Measurements from ENCODE around the gene TMEM255B.
A peak's percentile ranks its signal among the peaks of the same experiment; 100 is the strongest.
"Not testable (repeated sequence)": the region's sequence is repeated elsewhere in the genome, so short reads cannot be mapped to it uniquely, and the experiment has no call there.

The TMEM255B gene

DNA sequence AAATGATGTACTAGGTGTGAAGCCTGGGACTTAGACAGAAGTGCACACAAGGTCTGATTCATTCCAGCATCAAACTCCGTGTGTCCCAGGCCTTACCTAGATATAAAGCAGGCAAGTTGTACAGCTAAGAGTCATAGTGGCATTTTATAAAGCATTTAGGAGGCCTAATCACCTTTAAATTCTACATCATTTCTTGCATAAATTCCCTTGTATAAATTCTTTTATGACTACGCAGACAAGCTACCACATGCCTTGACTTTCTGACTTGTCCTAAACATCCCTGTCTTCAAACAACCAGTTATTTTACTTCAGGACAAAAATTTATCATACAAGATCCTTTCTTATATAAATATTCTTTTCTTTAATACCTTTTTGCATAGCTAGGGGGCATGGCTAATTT lies 22.5 kb downstream of the TMEM255B start:
- no peak overlapping the region for H3K27ac Mint-ChIP-seq
- ATAC-seq (no peak), DNase-seq (no peak)
- no peak overlapping the region for H3K4me3 Mint-ChIP-seq
- H3K9me3 Mint-ChIP-seq: no peaks in the 10 kb centered on the region
- peaks cover 7% of the 10 kb centered on the region for H3K4me1 Mint-ChIP-seq
- peaks cover 41% of the 10 kb centered on the region for H3K27me3 Mint-ChIP-seq

DNA sequence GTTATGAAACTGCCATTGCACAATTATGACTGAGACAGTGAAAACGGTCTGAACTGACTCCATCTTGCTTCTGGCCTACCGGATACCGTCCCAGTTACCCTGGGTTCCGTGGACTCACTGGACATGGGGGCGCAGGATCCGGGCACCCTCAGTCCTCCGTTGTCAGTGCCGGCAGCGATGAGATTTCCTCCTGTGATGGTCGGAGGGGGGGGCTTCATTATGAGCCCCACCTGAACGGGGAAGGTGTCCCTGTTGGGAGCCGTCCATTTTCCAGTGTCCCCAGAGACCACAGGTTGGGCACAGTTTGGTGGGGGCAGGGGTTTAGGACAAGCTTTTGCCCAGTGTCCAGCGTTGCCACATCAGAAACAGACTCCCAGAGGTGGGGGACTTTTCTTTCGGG lies 23.4 kb downstream of the TMEM255B start:
- H3K4me1 Mint-ChIP-seq: peaks cover 7% of the 10 kb centered on the region

DNA sequence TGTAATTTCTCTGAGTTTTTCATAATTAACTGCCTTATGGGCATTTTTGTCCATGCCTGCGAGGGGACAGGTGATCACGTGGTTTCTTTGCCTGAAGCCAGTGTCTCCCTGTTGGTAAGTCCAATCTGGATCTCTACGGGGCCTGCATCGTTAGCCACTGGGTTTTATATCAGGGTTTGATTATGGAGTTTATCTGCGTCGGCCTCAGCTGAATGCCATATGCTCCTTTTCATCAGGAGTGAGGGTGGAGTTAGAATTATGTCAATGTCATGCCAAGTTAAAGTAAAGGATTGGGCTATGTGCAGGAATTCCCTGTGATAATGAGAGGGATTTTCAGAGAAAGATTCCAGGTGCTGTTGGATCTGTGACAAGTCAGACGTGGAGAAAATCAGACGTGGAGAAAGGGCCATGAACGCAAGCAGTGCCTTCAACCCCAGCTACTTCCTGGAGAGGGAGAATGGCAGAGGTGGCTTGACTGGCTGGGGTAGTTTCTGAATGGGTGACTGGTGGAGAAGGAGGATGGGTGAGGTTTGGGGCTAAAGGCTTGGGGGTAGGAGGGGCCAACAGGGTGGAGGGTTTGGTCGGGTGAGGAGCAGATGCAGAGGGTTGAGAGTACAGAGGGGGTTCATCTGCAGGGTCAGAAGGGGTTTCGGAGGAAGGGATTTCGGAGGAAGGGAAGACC lies 24.3 kb downstream of the TMEM255B start:
- Mint-ChIP-seq H3K27ac (no peak overlapping the region), H3K27me3 (peaks cover 29% of the 10 kb centered on the region), H3K4me3 (no peak overlapping the region), H3K9me3 (no peaks in the 10 kb centered on the region), H3K4me1 (peaks cover 7% of the 10 kb centered on the region)
- ATAC-seq (no peak), DNase-seq (no peak)

More for the DNA sequence above, 23.4 kb downstream of the TMEM255B start:
- ATAC-seq: no peak
- DNase-seq: no peak
- H3K27me3 Mint-ChIP-seq: peaks cover 34% of the 10 kb centered on the region
- no peaks in the 10 kb centered on the region for H3K9me3 Mint-ChIP-seq
- no peak overlapping the region for H3K4me3 Mint-ChIP-seq
- no peak overlapping the region for H3K27ac Mint-ChIP-seq

DNA sequence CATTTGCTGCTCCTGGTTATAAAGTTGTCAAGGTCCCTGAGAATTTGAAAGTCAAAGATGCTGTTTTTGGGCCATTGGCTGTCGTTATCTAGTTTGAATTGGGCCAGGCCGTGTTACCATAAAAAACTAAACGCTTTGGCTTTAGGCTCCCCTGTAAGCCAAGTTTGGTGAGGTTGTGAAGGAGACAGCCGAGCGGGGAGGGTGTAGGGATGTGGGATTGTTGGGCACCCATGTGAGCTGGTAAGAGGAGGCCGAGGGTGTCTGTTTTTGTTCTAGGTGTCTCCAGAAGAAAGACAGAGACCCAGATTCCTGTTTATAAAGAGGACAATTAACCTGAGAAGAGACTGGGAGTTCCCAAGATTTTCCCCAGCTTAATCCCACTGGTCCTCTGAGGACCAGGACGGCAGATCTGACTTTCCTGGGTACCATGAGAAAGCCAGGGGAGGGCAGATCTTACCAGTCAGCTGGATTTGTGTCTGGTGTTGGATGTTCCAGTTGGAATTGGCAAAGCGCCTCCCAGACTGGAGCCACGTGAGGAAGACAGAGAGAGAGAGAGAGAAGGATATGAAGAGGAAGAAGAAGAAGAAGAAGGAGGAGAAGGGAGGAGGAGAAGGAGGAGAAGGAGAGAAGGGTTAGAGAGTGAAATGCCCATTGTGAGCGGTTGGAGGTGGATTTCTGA lies 25.1 kb downstream of the TMEM255B start:
- DNase-seq (no peak), ATAC-seq (no peak)
- Mint-ChIP-seq H3K4me1 (peaks cover 7% of the 10 kb centered on the region), H3K4me3 (no peak overlapping the region), H3K9me3 (no peaks in the 10 kb centered on the region), H3K27ac (no peak overlapping the region), H3K27me3 (peaks cover 25% of the 10 kb centered on the region)

DNA sequence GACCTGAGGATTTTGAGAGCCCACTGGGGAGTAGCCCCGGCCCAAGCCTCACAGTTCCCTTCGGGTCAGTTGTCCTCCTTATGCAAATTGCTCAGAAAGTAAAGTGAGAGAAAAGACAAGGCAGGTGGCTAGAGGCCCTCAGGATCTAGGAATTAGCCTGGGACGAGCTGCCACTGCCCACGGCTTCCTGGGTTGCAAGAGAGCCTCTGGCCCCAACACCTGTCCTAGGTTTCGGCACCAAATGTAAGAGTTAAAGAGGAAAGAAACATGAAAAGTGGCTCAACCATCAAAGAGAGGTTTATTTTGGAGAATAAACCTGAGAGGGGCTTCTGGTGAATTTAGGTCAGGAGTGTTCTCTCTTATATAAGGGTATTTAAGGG lies 25.6 kb downstream of the TMEM255B start:
- H3K27ac Mint-ChIP-seq: peak overlapping the region in 1 of 2 donors; percentile 15
- no peak for DNase-seq
- H3K4me1 Mint-ChIP-seq: peaks cover 7% of the 10 kb centered on the region
- no peak overlapping the region for H3K4me3 Mint-ChIP-seq
- peaks cover 23% of the 10 kb centered on the region for H3K27me3 Mint-ChIP-seq
- no peak for ATAC-seq
- H3K9me3 Mint-ChIP-seq: no peaks in the 10 kb centered on the region

DNA sequence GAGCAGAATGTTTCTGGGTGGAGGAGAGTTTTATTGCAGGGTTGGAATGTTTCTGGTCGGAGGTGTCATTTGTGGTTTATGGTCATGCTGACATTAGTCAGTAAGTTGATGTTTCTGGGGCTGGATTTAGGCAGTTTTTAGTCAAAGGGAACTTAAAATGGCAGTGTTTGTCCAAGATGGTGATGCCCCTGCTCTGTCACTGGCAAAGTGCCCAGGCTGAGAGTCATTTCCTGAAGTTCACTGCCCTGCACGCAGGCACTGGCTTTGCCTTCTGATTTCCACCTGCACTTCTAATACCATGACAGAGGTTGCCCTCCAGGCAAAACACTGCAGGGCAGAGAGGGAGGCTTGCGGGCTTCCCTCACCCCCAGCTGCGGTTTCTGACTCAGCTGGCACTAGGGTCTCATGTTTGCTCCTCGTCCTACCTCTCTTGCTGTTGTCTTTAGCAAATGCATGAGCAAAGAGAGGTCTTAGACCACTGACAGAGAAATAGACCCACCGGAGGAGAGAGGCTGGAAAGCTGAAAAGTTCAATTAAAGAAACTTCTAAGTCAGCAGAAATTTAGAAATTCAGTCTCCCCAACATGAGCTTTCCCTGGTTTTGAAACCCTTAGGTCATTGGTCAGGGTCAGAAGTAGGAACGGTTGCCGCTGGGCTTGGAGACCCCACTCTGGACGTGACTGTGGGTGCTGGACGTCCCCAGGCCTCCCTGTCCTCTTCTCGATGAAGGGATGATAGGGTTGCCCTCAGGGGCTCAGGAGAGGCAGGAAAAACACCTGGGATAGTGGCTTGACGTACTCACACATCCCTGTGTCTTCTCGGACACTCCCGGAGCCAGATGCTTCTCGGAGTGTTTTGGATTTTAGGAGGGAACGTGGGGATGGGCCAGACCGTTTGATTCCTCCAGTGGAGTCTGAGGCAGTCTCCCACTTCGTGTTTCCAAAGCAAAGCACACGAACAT lies 26.3 kb downstream of the TMEM255B start:
- DNase-seq: peak in 1 of 2 donors; percentile 47
- H3K27ac Mint-ChIP-seq: peak overlapping the region in 1 of 2 donors; percentile 15
- peak; percentile 64 for ATAC-seq

DNA sequence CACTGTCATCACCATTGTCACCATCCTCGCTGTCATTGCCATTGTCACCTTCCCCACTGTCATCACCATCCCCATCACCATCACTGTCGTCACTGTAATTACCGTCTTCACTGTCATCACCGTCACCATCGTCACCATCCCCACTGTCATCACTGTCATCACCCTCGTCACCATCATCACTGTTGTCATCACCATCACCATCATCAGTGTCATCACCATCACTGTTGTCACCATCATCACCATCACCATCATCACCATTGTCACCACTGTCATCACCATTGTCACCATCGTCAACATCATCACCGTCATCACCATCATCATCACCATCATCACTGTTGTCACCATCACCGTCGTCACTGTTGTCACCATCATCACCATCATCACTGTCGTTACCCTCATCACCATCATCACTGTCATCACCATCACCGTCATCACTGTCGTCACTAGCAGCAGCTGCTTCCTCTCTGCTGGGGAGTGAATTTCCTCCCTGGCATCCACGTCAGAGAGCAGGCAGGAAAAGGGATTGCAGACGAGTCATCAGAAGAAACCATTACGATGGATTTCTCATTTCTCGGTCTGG lies 27.3 kb downstream of the TMEM255B start:
- ATAC-seq (no peak), DNase-seq (no peak)
- Mint-ChIP-seq H3K4me3 (no peak overlapping the region), H3K27me3 (peaks cover 22% of the 10 kb centered on the region), H3K4me1 (peaks cover 7% of the 10 kb centered on the region), H3K9me3 (no peaks in the 10 kb centered on the region), H3K27ac (no peak overlapping the region)

More for the DNA sequence above, 26.3 kb downstream of the TMEM255B start:
- H3K27me3 Mint-ChIP-seq: peaks cover 22% of the 10 kb centered on the region
- H3K4me1 Mint-ChIP-seq: peaks cover 7% of the 10 kb centered on the region
- no peak overlapping the region for H3K4me3 Mint-ChIP-seq
- no peaks in the 10 kb centered on the region for H3K9me3 Mint-ChIP-seq

DNA sequence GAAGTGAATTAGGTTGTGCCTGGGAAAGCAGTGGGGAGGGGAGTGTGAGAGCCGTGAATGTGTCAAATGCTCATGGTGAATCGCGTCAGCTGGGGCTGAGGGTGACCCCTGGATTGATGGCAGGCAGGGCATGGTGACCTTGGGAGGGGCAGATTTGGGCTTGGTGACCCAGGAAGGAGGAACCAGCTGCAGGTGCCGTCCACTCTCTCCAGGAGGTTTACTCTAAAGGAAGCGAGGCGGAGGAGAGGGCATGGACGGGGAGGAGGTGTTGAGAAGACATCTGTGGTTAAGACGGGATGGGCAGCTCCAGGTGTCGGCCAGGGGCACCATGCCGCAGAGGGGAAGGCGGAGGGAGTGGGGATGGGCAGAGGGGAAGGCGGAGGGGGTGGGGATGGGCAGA lies 28.7 kb downstream of the TMEM255B start:
- no peaks in the 10 kb centered on the region for H3K9me3 Mint-ChIP-seq

DNA sequence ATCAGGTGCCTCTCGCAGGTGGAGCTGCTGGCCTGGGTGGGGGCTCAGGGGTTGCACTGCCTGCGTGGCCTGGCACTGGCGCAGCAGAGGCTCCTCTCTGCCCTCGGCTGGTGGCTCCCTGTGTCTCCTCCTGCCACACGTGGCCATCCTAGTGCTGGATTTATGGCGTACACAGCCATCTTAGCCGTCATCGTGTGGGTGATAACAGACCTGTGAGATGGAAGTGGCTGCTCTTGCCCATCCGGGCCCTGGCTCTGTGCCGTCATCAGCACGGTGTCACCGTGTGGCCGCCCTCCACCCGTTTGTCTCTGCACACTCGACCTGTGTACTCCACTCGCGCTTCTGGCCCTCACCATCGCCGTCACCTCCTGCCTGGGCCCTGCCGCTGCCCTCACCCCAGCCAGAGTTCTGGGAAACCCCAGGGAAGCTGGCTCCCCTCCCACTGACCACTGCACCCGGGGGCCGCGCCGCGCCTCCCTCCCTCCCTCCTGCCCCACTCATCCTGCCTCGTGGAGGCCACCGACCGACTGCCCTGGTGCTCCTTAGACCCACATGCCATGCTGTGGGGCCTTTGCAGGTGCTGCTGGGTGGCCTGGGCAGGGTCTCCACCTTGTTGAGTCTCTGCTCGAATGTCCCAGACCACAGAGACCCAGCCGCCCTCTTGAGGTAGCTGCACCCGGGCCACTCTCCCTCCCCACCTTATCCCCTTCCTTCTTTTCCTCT lies 29.5 kb downstream of the TMEM255B start:
- ATAC-seq: peak; percentile 27
- no peak overlapping the region for H3K27ac Mint-ChIP-seq

More for the DNA sequence above, 28.7 kb downstream of the TMEM255B start:
- H3K4me1 Mint-ChIP-seq: peaks cover 7% of the 10 kb centered on the region
- no peak overlapping the region for H3K27ac Mint-ChIP-seq
- ATAC-seq: no peak
- H3K4me3 Mint-ChIP-seq: no peak overlapping the region
- DNase-seq: no peak
- H3K27me3 Mint-ChIP-seq: peaks cover 22% of the 10 kb centered on the region

DNA sequence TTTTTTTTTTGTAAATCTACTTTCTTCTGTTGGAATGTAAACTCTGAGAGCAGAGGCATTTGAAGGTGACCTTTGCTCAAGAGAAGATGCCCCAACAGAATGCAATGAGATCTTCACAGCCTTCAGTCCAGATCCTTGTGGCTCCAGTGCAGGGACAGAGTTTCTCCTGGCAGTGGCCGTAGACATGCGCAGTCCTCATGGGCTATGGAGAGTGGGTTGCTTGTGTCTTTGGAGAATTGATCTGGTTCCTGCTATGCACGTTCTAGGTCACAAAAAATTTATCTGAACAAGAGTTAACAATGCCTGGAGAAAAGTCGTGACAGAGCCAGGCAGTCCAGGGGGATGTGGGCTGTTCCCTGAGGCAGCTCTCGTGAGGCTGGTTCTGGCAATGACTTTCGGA lies 30.1 kb downstream of the TMEM255B start:
- Mint-ChIP-seq H3K4me3 (no peak overlapping the region), H3K27ac (no peak overlapping the region), H3K27me3 (peaks cover 12% of the 10 kb centered on the region)

More for the DNA sequence above, 29.5 kb downstream of the TMEM255B start:
- H3K27me3 Mint-ChIP-seq: peaks cover 17% of the 10 kb centered on the region
- H3K4me3 Mint-ChIP-seq: no peak overlapping the region
- no peaks in the 10 kb centered on the region for H3K9me3 Mint-ChIP-seq
- H3K4me1 Mint-ChIP-seq: peaks cover 7% of the 10 kb centered on the region
- DNase-seq: no peak

DNA sequence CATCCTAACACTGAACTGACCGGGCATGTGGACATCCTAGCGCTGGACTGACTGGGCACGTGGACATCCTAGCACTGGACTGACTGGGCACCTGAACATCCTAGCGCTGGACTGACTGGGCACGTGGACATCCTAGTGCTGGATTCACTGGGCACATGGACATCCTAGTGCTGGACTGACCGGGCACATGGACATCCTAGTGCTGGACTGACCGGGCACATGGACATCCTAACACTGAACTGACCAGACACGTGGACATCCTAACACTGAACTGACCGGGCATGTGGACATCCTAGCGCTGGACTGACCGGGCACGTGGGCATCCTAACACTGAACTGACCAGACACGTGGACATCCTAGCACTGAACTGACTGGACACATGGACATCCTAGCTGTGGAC lies 30.9 kb downstream of the TMEM255B start:
- DNase-seq, H3K4me3 Mint-ChIP-seq, H3K27ac Mint-ChIP-seq, H3K9me3 Mint-ChIP-seq, H3K27me3 Mint-ChIP-seq, ATAC-seq, H3K4me1 Mint-ChIP-seq: not testable (repeated sequence)

More for the DNA sequence above, 30.1 kb downstream of the TMEM255B start:
- H3K9me3 Mint-ChIP-seq: no peaks in the 10 kb centered on the region
- ATAC-seq (no peak), DNase-seq (no peak)
- H3K4me1 Mint-ChIP-seq: peaks cover 7% of the 10 kb centered on the region

DNA sequence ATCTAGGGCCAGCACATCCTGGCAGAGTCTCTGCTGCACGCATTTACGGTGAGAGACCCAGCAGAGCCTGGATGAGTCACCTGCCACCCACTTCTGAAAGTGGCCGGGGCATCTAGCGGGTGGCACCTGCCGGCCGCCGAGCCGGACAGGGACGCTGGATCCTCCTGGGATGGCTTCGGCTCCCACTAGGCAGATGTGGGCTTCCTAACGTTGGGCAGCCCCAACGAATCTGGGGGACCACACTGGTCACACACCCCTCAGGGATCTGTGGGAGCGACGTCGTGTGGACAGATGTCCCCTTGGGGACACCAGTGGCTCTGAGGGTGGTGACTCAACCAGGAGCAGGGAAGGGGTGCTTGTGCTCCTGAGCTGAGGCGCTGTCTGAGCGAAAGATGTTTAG lies 32.2 kb downstream of the TMEM255B start:
- no peak for DNase-seq
- no peak for ATAC-seq
- H3K27me3 Mint-ChIP-seq: peaks cover 7% of the 10 kb centered on the region
- H3K27ac Mint-ChIP-seq: no peak overlapping the region
- H3K9me3 Mint-ChIP-seq: no peaks in the 10 kb centered on the region
- H3K4me3 Mint-ChIP-seq: no peak overlapping the region
- H3K4me1 Mint-ChIP-seq: no peaks in the 10 kb centered on the region

DNA sequence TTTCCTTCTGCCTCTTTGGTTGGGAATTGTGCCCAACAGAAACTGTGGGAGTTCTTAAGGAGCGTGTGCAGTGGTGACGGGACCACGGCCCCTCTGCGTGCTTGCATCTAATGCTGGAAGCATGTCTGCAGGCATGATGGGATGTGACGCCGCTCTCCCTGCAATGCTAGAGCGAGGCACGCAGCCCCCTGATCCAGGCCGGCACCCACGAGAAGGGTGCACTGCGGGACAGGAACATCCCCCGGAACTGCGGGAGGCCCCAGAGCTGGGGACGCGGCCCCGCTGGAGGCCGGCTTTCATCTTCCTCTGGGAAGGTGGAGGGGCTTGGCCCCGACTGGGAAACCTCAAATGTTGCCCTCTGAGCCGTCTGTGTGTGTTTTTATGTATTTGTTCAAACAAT lies 32.7 kb downstream of the TMEM255B start:
- Mint-ChIP-seq H3K27ac (no peak overlapping the region), H3K4me3 (no peak overlapping the region), H3K4me1 (no peaks in the 10 kb centered on the region), H3K27me3 (peaks cover 7% of the 10 kb centered on the region), H3K9me3 (no peaks in the 10 kb centered on the region)
- no peak for DNase-seq
- no peak for ATAC-seq

DNA sequence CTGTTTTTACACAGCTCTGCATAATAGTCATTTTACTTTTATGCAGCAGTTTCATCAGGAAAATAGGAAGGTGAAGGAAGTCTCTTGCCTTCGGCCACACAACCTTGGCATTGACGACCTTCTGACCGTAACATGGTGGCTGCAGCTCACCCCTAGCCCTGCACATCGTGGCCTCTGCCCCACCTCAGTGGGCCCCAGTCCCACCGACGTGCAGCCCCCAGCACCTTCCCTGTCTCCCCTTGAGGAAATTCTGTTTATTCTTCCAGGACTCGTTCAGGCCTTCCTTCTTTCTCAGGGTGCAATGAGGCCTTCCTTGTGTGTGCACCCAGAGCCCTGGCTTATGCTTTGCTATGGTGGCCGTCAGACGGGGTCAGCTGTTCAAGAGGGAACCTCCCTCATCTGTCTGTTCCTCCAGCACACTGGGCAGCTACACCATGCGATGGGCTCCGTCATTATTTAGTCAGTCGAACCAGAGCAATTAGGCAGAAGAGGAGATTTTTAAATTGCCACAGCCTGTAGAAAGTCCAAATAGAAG lies 33.3 kb downstream of the TMEM255B start:
- H3K27ac Mint-ChIP-seq: no peak overlapping the region
- peaks cover 7% of the 10 kb centered on the region for H3K27me3 Mint-ChIP-seq
- no peak overlapping the region for H3K4me3 Mint-ChIP-seq
- ATAC-seq (no peak), DNase-seq (no peak)
- H3K4me1 Mint-ChIP-seq: no peaks in the 10 kb centered on the region
- H3K9me3 Mint-ChIP-seq: no peaks in the 10 kb centered on the region
